ENCODE data around the gene IMMT. TPM values are rescaled to one million over a fixed set of nuclear protein-coding genes. Genes with fewer than 3 reads are reported as not detected.

Gene IMMT
- total and polyA plus RNA-seq, 2 of the 8 experiments (the other 6 are each of a cell fraction or from before 2014, with no cell fraction given) = 37.7 to 103 TPM

GRCh38 chr2:86172610-86173009, 22.7 kb downstream of the IMMT start (continued):
- no peak for TF ChIP-seq BACH1 (IDR thresholded peaks at IDR 0.05; ENCODE audit: low read length)
- no peak for TF ChIP-seq CHD1 (IDR thresholded peaks at IDR 0.05; ENCODE audit: low read depth, low read length)
- TF ChIP-seq POLR2AphosphoS5 (IDR thresholded peaks at IDR 0.05; ENCODE audit: low read depth, low read length) = no peak

Data from H1 (cell line).